Endothelial cell (in vitro differentiated cells): ENCODE measurements around the gene FASLG. TPM values are rescaled to one million over a fixed set of nuclear protein-coding genes. Genes with fewer than 3 reads are reported as not detected.

Experiments
- DNase-seq: peaks from one replicate; pipeline ENCODE4 v3.0.0; 2021; ENCODE audit warnings: low spot score
- H3K27ac Mint-ChIP-seq: one replicate; pipeline ENCODE4 v1.8.0; 2021; ENCODE audit warnings: mixed read lengths, inconsistent platforms; ENCODE audit not compliant: unreplicated experiment
- H3K27me3 Mint-ChIP-seq: one replicate; pipeline ENCODE4 v1.8.0; 2021; ENCODE audit warnings: mild to moderate bottlenecking, moderate library complexity, mixed read lengths, inconsistent platforms; ENCODE audit not compliant: unreplicated experiment
- H3K36me3 Mint-ChIP-seq: one replicate; pipeline ENCODE4 v1.8.0; 2021; ENCODE audit warnings: mild to moderate bottlenecking, low read depth, mixed read lengths, inconsistent platforms; ENCODE audit not compliant: unreplicated experiment
- H3K4me1 Mint-ChIP-seq: one replicate; pipeline ENCODE4 v1.8.0; 2021; ENCODE audit warnings: mild to moderate bottlenecking, mixed read lengths, inconsistent platforms; ENCODE audit not compliant: unreplicated experiment
- H3K4me3 Mint-ChIP-seq: one replicate; pipeline ENCODE4 v1.8.0; 2021; ENCODE audit warnings: mild to moderate bottlenecking, mixed read lengths, inconsistent platforms; ENCODE audit not compliant: unreplicated experiment
- H3K9me3 Mint-ChIP-seq: one replicate; pipeline ENCODE4 v1.8.0; 2021; ENCODE audit warnings: mixed read lengths, inconsistent platforms; ENCODE audit not compliant: unreplicated experiment
- total RNA-seq: library from RNA; stranded (reverse); fragmentation: NEBNext Ultra II Directional; extraction: Animal tissue kit (Norgen Biotek cat#: 25700); gene quantifications from one replicate; pipeline ENCODE4 v1.2.1, GENCODE V29; 2021; ENCODE audit not compliant: unreplicated experiment
- TF ChIP-seq, protein P1 (sequence below): fragments of 200-600 bp; sonication (generic); IDR thresholded peaks from one replicate; pipeline ENCODE4 v1.5.0; 2021; ENCODE audit warnings: antibody characterized with exemption; ENCODE audit not compliant: unreplicated experiment

The FASLG gene
- total RNA-seq, 1 donor from 2014 or later: not detected

DNA sequence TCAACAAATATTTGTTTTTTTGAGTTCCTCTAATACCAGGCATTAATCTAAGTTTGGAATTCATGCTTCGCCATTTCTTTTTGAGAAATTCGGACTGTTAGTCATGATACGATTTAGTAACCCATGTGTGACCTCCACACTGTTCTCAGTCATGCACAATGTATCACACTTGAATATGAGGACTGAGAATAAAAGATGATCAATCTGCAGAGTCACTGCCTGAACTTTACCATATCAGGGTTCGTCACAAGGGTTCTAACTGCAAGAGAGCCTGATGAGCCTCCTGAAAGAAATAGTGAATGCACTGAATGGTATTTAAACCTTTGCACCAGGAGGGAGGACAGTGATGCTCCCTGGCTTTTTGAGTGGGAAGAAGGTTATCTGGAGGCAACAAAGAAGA, 10.9 kb upstream of the FASLG start:
- no peaks in the 10 kb centered on the region for H3K9me3 Mint-ChIP-seq
- no peaks in the 10 kb centered on the region for H3K36me3 Mint-ChIP-seq
- no peaks in the 10 kb centered on the region for H3K27me3 Mint-ChIP-seq
- H3K4me1 Mint-ChIP-seq: peaks cover 12% of the 10 kb centered on the region
- no peak for DNase-seq
- no peak overlapping the region for H3K4me3 Mint-ChIP-seq
- H3K27ac Mint-ChIP-seq: no peak overlapping the region
- TF ChIP-seq, protein P1, sequence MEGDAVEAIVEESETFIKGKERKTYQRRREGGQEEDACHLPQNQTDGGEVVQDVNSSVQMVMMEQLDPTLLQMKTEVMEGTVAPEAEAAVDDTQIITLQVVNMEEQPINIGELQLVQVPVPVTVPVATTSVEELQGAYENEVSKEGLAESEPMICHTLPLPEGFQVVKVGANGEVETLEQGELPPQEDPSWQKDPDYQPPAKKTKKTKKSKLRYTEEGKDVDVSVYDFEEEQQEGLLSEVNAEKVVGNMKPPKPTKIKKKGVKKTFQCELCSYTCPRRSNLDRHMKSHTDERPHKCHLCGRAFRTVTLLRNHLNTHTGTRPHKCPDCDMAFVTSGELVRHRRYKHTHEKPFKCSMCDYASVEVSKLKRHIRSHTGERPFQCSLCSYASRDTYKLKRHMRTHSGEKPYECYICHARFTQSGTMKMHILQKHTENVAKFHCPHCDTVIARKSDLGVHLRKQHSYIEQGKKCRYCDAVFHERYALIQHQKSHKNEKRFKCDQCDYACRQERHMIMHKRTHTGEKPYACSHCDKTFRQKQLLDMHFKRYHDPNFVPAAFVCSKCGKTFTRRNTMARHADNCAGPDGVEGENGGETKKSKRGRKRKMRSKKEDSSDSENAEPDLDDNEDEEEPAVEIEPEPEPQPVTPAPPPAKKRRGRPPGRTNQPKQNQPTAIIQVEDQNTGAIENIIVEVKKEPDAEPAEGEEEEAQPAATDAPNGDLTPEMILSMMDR: no peak

DNA sequence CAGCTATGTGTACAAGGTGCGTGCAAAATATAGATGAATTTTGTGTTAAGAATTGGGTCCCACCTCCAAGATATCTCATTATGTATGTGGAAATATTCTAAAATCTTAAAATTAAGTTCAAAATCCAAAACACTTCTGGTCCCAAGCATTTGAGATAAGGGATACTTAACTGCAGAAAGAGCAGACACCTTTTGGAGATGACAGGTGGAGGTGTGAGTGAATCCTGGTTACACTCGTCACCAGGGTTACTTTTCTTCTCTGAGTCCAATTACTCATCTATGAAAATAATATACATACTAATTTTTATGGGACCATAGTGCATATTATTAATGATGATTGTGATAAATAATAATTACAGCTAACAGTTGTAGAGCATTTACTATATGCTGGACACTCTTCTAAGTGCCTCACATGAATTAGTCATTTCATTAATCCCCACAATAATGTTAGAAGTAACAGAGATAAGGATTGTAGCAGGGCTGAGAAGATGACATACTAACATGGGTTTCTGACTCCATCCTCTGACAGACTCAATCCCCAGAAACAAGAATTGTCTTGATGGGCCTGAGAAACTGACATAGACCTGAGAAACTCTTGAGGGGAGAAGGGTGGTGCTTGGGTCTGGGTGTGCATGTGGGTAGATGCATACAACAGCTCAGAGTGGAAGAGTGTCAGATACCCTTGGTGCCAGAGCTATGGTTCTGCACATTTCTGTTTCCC, 8.3 kb upstream of the FASLG start:
- DNase-seq: no peak
- no peak overlapping the region for H3K27ac Mint-ChIP-seq
- H3K4me1 Mint-ChIP-seq: no peaks in the 10 kb centered on the region
- H3K27me3 Mint-ChIP-seq: no peaks in the 10 kb centered on the region
- no peak overlapping the region for H3K4me3 Mint-ChIP-seq
- H3K9me3 Mint-ChIP-seq: no peaks in the 10 kb centered on the region
- H3K36me3 Mint-ChIP-seq: no peaks in the 10 kb centered on the region
- TF ChIP-seq, protein P1: no peak

DNA sequence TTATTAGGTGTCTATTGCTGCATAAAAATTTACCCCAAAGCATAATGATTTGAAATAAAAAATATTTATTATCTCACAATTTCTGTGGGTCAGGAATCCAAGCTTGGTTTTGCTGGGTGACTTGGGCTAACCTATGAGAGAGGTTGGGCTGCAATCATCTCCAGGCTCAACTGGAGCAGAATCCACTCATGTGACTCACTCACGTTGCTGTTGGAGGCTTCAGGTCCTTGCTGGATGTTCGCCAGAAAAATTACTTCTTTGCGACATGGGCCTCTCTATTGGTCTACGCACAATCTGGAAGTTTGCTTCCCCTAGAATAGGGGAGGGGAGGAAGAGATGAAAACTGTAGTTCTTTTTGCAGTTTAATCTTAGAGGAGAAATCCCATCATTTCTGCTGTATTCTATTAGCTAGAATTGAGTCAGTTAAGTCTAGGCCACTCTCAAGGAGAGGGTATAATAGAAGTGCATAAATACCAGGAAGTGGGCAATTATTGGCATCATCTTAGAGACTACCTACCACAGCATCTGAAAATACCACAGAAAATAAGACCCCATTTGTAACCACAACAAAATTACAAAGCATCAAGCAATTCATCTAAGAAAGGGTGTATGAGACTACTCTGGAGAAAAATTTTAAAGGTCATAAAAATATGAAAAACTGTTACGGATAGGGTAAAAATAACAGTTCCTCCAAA, 5.7 kb upstream of the FASLG start:
- TF ChIP-seq, protein P1: no peak
- DNase-seq: no peak
- H3K27ac Mint-ChIP-seq: no peak overlapping the region
- no peak overlapping the region for H3K4me3 Mint-ChIP-seq
- no peaks in the 10 kb centered on the region for H3K9me3 Mint-ChIP-seq
- H3K4me1 Mint-ChIP-seq: no peaks in the 10 kb centered on the region
- no peaks in the 10 kb centered on the region for H3K27me3 Mint-ChIP-seq
- H3K36me3 Mint-ChIP-seq: no peaks in the 10 kb centered on the region

DNA sequence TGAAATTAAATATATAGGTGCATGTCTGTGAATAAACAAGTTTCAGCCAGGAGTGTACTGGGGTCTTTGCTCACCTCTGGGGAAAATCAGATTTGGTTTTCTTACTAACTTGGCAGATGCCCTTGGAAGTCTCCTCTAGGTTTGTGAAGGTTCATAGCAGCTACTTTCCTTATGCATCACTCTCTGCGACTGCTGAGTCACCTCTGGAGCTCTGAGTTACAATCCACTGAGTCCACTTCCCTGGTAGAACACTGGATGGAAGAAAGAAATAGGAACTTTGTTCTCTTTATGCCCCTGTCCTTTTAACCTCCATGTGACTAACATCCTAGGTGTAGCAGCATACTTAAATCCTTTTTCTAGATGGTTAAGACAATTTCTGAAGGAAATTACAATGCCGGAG, 4.4 kb upstream of the FASLG start:
- TF ChIP-seq, protein P1: no peak
- Mint-ChIP-seq H3K4me3 (no peak overlapping the region), H3K4me1 (no peaks in the 10 kb centered on the region), H3K27me3 (no peaks in the 10 kb centered on the region), H3K36me3 (no peaks in the 10 kb centered on the region), H3K27ac (no peak overlapping the region), H3K9me3 (no peaks in the 10 kb centered on the region)
- DNase-seq: no peak

DNA sequence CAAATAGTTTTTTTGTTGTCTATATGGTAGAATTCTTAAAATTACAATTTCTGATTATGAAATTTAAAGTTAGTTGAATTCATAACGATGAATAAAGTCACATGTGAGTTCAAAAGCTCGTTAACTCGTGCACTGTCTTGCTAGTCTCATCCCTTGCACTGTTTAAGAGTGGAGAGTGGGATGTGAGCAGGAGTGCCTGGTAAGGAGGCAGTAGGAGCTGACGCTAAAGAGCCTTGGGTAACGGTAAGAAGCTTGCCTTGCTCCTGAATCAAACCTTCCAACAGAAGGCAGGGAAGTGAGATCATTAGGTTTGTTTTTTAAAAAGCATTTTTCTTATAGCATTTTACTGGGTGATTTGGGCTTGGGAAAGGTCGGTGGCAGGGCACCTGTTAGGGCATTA, 2.3 kb upstream of the FASLG start:
- Mint-ChIP-seq H3K27me3 (no peaks in the 10 kb centered on the region), H3K4me3 (no peak overlapping the region), H3K9me3 (no peaks in the 10 kb centered on the region), H3K27ac (no peak overlapping the region), H3K36me3 (no peaks in the 10 kb centered on the region), H3K4me1 (no peaks in the 10 kb centered on the region)
- no peak for DNase-seq
- TF ChIP-seq, protein P1: no peak
